WTC11 (cell line): Measurements from ENCODE around the gene CROCC2. TPM values are rescaled to one million over a fixed set of nuclear protein-coding genes. Genes with fewer than 3 reads are reported as not detected.

ENCODE experiments used
- ATAC-seq: fragments of 200-7000 bp; cut with Tn5 transposase; 2 replicates; pipeline ENCODE4 v1.10.0; 2021; ENCODE audit warnings: mild to moderate bottlenecking, moderate library complexity
- CTCF ChIA-PET: fragments of 300-600 bp; sonication (Branson Sonifier 250); formaldehyde crosslinking; loops from one replicate; lab custom pipeline; 2021; ENCODE audit warnings: antibody characterized with exemption; lab: Charles Lee
- POLR2A ChIA-PET: fragments of 350-600 bp; sonication (Branson Sonifier 250); formaldehyde crosslinking; loops from one replicate; lab custom pipeline; 2021; ENCODE audit warnings: antibody characterized with exemption; lab: Charles Lee
- DNase-seq: peaks from one replicate; pipeline ENCODE4 v3.0.0; 2021; ENCODE audit warnings: low spot score
- H3K27ac Mint-ChIP-seq: 2 replicates; pipeline ENCODE4 v1.8.0; 2021; ENCODE audit warnings: mixed read lengths
- H3K27me3 Mint-ChIP-seq: 2 replicates; pipeline ENCODE4 v1.8.0; 2021; ENCODE audit warnings: low read depth, mild to moderate bottlenecking, moderate library complexity, mixed read lengths
- H3K36me3 Mint-ChIP-seq: 2 replicates; pipeline ENCODE4 v1.8.0; 2021; ENCODE audit warnings: mixed read lengths
- H3K4me1 Mint-ChIP-seq: 2 replicates; pipeline ENCODE4 v1.8.0; 2022; ENCODE audit warnings: mixed read lengths
- H3K4me3 Mint-ChIP-seq: 2 replicates; pipeline ENCODE4 v1.8.0; 2021; ENCODE audit warnings: mild to moderate bottlenecking, moderate library complexity, mixed read lengths
- H3K9me3 Mint-ChIP-seq: 2 replicates; pipeline ENCODE4 v1.8.0; 2021; ENCODE audit warnings: mixed read lengths
- CREB1 ChIP-seq: sonication (generic); formaldehyde crosslinking; IDR thresholded peaks from 2 replicates; pipeline ENCODE4 v1.8.0; 2023; ENCODE audit warnings: mild to moderate bottlenecking, missing genetic modification reagents
- CTCF ChIP-seq: fragments of 200-600 bp; IDR thresholded peaks from 2 replicates; pipeline ENCODE4 v1.8.0; 2022; ENCODE audit warnings: antibody characterized with exemption
- E2F4 ChIP-seq: sonication (generic); formaldehyde crosslinking; IDR thresholded peaks from 2 replicates; pipeline ENCODE4 v1.8.1; 2022; ENCODE audit warnings: low read depth, mild to moderate bottlenecking, moderate library complexity, missing genetic modification reagents, borderline replicate concordance
- ETV6 ChIP-seq: sonication (generic); formaldehyde crosslinking; IDR thresholded peaks from 2 replicates; pipeline ENCODE4 v1.8.1; 2022; ENCODE audit warnings: mild to moderate bottlenecking, missing genetic modification reagents
- FOXK1 ChIP-seq: sonication (generic); formaldehyde crosslinking; IDR thresholded peaks from 2 replicates; pipeline ENCODE4 v1.8.0; 2022; ENCODE audit warnings: mild to moderate bottlenecking, moderate library complexity, missing genetic modification reagents
- FOXP4 ChIP-seq: sonication (generic); formaldehyde crosslinking; IDR thresholded peaks from 2 replicates; pipeline ENCODE4 v1.8.0; 2022; ENCODE audit warnings: mild to moderate bottlenecking, missing genetic modification reagents
- MAX ChIP-seq: sonication (generic); formaldehyde crosslinking; IDR thresholded peaks from 2 replicates; pipeline ENCODE4 v1.8.0; 2022; ENCODE audit warnings: mild to moderate bottlenecking, missing genetic modification reagents
- MXD4 ChIP-seq: fragments of 250-450 bp; sonication (Bioruptor Pico); IDR thresholded peaks from 2 replicates; pipeline ENCODE4 v1.8.0; 2021; ENCODE audit warnings: mild to moderate bottlenecking, moderate library complexity, borderline replicate concordance
- NR1H2 ChIP-seq: sonication (generic); formaldehyde crosslinking; IDR thresholded peaks from 2 replicates; pipeline ENCODE4 v1.9.0; 2021; ENCODE audit warnings: mild to moderate bottlenecking, moderate library complexity, missing genetic modification reagents
- SMAD3 ChIP-seq: sonication (generic); formaldehyde crosslinking; IDR thresholded peaks from 2 replicates; pipeline ENCODE4 v1.8.0; 2022; ENCODE audit warnings: missing genetic modification reagents, mild to moderate bottlenecking, borderline replicate concordance
- SMAD4 ChIP-seq: sonication (generic); formaldehyde crosslinking; IDR thresholded peaks from 2 replicates; pipeline ENCODE4 v1.8.0; 2022; ENCODE audit warnings: mild to moderate bottlenecking, missing genetic modification reagents
- SP1 ChIP-seq: sonication (generic); formaldehyde crosslinking; conservative IDR thresholded peaks from 2 replicates; pipeline ENCODE4 v1.8.1; 2022; ENCODE audit warnings: missing genetic modification reagents
- ZBTB21 ChIP-seq: sonication (generic); formaldehyde crosslinking; IDR thresholded peaks from 2 replicates; pipeline ENCODE4 v1.8.1; 2023; ENCODE audit warnings: mild to moderate bottlenecking, missing genetic modification reagents, borderline replicate concordance
- ZMAT4 ChIP-seq: fragments of 250-450 bp; sonication (Bioruptor Pico); IDR thresholded peaks from 2 replicates; pipeline ENCODE4 v1.9.0; 2021; ENCODE audit warnings: mild to moderate bottlenecking
- ZNF232 ChIP-seq: sonication (generic); formaldehyde crosslinking; IDR thresholded peaks from 2 replicates; pipeline ENCODE4 v1.8.0; 2022; ENCODE audit warnings: mild to moderate bottlenecking, missing genetic modification reagents
- ZNF281 ChIP-seq: sonication (generic); formaldehyde crosslinking; IDR thresholded peaks from 2 replicates; pipeline ENCODE4 v1.8.0; 2023; ENCODE audit warnings: mild to moderate bottlenecking, missing genetic modification reagents
- ZSCAN18 ChIP-seq: fragments of 250-450 bp; sonication (Bioruptor Pico); IDR thresholded peaks from 2 replicates; pipeline ENCODE4 v2.1.2; 2022; ENCODE audit warnings: mild to moderate bottlenecking, moderate library complexity
- total RNA-seq: library from RNA; stranded (reverse); gene quantifications from 3 replicates; pipeline ENCODE4 v1.2.3, GENCODE V29; 2021

CROCC2 gene
- total RNA-seq, 1 experiment from 2014 or later = not detected

- Mint-ChIP-seq H3K9me3 (no peaks in the 10 kb centered on the region), H3K27me3 (peaks cover 2% of the 10 kb centered on the region; the same call in 1 of the 2 replicates), H3K36me3 (no peaks in the 10 kb centered on the region), H3K27ac (no peak overlapping the region), H3K4me1 (no peaks in the 10 kb centered on the region), H3K4me3 (no peak overlapping the region)
- ATAC-seq (no peak), DNase-seq (peak; percentile 5)
- POLR2A ChIA-PET = no interaction called here
- CTCF ChIA-PET = no interaction called here
- TF ChIP-seq FOXP4 (CRISPR knock-in tag) (no peak), ZSCAN18 (CRISPR knock-in tag) (no peak), SP1 (CRISPR knock-in tag) (no peak), SMAD4 (CRISPR knock-in tag) (no peak), NR1H2 (CRISPR knock-in tag) (no peak), MXD4 (no peak)
Measured at GRCh38 chr2:240987588-240987987, 81.5 kb downstream of the CROCC2 start.

- H3K27me3 Mint-ChIP-seq = 0 out of 2 replicates have a peak, but pooled peaks cover 2% of the 10 kb centered on the region
Measured at GRCh38 chr2:240988146-240988545, 82.0 kb downstream of the CROCC2 start.

More at GRCh38 chr2:240988146-240988545, 82.0 kb downstream of the CROCC2 start:
- POLR2A ChIA-PET = no interaction called here
- Mint-ChIP-seq H3K4me3 (no peak overlapping the region), H3K36me3 (no peaks in the 10 kb centered on the region)
- peak; percentile 7 for DNase-seq
- TF ChIP-seq CTCF = no peak
- no peak for TF ChIP-seq ZSCAN18 (CRISPR knock-in tag)
- no peak for TF ChIP-seq E2F4 (CRISPR knock-in tag)
- TF ChIP-seq FOXK1 (CRISPR knock-in tag) = no peak
- TF ChIP-seq ZNF232 = no peak
- no peak for TF ChIP-seq ZBTB21 (CRISPR knock-in tag)
- no peak for TF ChIP-seq ETV6 (CRISPR knock-in tag)
- no peak for TF ChIP-seq MAX
- no peak for TF ChIP-seq ZMAT4
- no peak for TF ChIP-seq ZNF281 (CRISPR knock-in tag)
- no peak for TF ChIP-seq SMAD3 (CRISPR knock-in tag)
- TF ChIP-seq CREB1 (CRISPR knock-in tag) = no peak
- TF ChIP-seq, all 79 proteins: peak for 0
- ATAC-seq = no peak
- CTCF ChIA-PET = interaction anchor here (0.9 kb wide), 1 partner anchor 137 kb away, joined by 4 read pairs; no protein-coding TSS in a partner anchor
- Mint-ChIP-seq H3K9me3 (no peaks in the 10 kb centered on the region), H3K27ac (no peak overlapping the region), H3K4me1 (no peaks in the 10 kb centered on the region)
